HG03159 (cell line): Measurements from ENCODE around the gene S100PBP.
"Not testable (repeated sequence)": the region's sequence is repeated elsewhere in the genome, so short reads cannot be mapped to it uniquely, and the experiment has no call there.

Experiments
- ATAC-seq: cut with Tn5 transposase; IDR thresholded peaks from one replicate; pipeline ENCODE4 v1.9.1; 2021; ENCODE audit warnings: mild to moderate bottlenecking, moderate library complexity; ENCODE audit not compliant: unreplicated experiment

S100PBP gene

GRCh38 chr1:32898958-32899357, 81.5 kb downstream of the S100PBP start:
- ATAC-seq = no peak

GRCh38 chr1:32899586-32900296, 82.3 kb downstream of the S100PBP start:
- ATAC-seq = no peak

- ATAC-seq = no peak
These were observed 83.0 kb downstream of the S100PBP start for GRCh38 chr1:32900371-32900955.

GRCh38 chr1:32900956-32901822, 83.7 kb downstream of the S100PBP start, which contains the start of gene TMEM54:
Gene TMEM54 (minus strand): TSS chr1:32901389. CDS start chr1:32901238, 151 bp downstream.
- ATAC-seq = no peak

GRCh38 chr1:32901823-32902534, 84.5 kb downstream of the S100PBP start:
- no peak for ATAC-seq

GRCh38 chr1:32902535-32902920, 85.1 kb downstream of the S100PBP start:
- ATAC-seq = no peak

- ATAC-seq = no peak
These were observed 86.7 kb downstream of the S100PBP start for GRCh38 chr1:32903991-32904785.

- ATAC-seq = no peak
These were observed 87.3 kb downstream of the S100PBP start for GRCh38 chr1:32904797-32905196.

GRCh38 chr1:32905588-32905987, 88.1 kb downstream of the S100PBP start:
- ATAC-seq = not testable (repeated sequence)

GRCh38 chr1:32906654-32907053, 89.2 kb downstream of the S100PBP start:
- ATAC-seq = no peak

GRCh38 chr1:32907435-32907834, 90.0 kb downstream of the S100PBP start:
- ATAC-seq = no peak
